ENCODE results near the gene TRIL. TPM values are rescaled to one million over a fixed set of nuclear protein-coding genes. Genes with fewer than 3 reads are reported as not detected.

The TRIL gene
- total and polyA plus RNA-seq, 2 of the 13 experiments (the other 11 are each of a cell fraction or from before 2014, with no cell fraction given) = 0.18 to 0.40 TPM

DNA sequence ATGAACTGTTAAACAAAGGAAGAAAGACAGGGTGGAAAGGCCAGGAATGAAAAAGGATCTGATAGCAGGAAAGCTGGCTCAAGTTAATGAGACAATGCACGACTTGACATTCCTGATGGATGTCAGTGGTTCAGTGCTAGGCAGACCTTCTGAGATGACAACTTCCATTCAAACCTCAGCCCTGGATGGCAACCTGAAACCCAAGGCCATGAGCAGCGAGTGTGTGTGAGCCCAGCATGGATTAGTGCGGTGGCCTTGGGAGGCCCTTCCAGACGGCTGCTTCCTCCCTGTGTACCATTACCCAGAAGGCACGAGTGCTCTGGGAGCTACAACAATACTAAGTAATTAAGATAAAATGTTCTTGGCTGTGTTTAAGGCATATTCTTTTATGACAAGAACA, 18.8 kb downstream of the TRIL start (continued):
- TF ChIP-seq, protein P1, sequence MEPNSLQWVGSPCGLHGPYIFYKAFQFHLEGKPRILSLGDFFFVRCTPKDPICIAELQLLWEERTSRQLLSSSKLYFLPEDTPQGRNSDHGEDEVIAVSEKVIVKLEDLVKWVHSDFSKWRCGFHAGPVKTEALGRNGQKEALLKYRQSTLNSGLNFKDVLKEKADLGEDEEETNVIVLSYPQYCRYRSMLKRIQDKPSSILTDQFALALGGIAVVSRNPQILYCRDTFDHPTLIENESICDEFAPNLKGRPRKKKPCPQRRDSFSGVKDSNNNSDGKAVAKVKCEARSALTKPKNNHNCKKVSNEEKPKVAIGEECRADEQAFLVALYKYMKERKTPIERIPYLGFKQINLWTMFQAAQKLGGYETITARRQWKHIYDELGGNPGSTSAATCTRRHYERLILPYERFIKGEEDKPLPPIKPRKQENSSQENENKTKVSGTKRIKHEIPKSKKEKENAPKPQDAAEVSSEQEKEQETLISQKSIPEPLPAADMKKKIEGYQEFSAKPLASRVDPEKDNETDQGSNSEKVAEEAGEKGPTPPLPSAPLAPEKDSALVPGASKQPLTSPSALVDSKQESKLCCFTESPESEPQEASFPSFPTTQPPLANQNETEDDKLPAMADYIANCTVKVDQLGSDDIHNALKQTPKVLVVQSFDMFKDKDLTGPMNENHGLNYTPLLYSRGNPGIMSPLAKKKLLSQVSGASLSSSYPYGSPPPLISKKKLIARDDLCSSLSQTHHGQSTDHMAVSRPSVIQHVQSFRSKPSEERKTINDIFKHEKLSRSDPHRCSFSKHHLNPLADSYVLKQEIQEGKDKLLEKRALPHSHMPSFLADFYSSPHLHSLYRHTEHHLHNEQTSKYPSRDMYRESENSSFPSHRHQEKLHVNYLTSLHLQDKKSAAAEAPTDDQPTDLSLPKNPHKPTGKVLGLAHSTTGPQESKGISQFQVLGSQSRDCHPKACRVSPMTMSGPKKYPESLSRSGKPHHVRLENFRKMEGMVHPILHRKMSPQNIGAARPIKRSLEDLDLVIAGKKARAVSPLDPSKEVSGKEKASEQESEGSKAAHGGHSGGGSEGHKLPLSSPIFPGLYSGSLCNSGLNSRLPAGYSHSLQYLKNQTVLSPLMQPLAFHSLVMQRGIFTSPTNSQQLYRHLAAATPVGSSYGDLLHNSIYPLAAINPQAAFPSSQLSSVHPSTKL (CRISPR knock-in tag; IDR thresholded peaks at IDR 0.05) = peak; percentile 42; the same call in 1 of the 2 replicates
- TF ChIP-seq, protein P2, sequence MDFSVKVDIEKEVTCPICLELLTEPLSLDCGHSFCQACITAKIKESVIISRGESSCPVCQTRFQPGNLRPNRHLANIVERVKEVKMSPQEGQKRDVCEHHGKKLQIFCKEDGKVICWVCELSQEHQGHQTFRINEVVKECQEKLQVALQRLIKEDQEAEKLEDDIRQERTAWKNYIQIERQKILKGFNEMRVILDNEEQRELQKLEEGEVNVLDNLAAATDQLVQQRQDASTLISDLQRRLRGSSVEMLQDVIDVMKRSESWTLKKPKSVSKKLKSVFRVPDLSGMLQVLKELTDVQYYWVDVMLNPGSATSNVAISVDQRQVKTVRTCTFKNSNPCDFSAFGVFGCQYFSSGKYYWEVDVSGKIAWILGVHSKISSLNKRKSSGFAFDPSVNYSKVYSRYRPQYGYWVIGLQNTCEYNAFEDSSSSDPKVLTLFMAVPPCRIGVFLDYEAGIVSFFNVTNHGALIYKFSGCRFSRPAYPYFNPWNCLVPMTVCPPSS (IDR thresholded peaks at IDR 0.05) = no peak
- TF ChIP-seq MEIS1 (CRISPR knock-in tag; IDR thresholded peaks at IDR 0.05; ENCODE audit: borderline replicate concordance) (no peak), BCL6 (CRISPR knock-in tag; IDR thresholded peaks at IDR 0.05) (no peak), SAP130 (CRISPR knock-in tag; IDR thresholded peaks at IDR 0.05; ENCODE audit: low read depth) (peak; percentile 19; the same call in 1 of the 2 replicates), ZNF205 (CRISPR knock-in tag; IDR thresholded peaks at IDR 0.05) (0 out of 2 replicates have a peak, but pooled peaks have one; percentile 60), PPARG (CRISPR knock-in tag; conservative IDR thresholded peaks at IDR 0.05) (no peak), GATAD2A (CRISPR knock-in tag; IDR thresholded peaks at IDR 0.05) (0 out of 2 replicates have a peak, but pooled peaks have one; percentile 14), HIVEP1 (CRISPR knock-in tag; IDR thresholded peaks at IDR 0.05) (no peak), ZFY (CRISPR knock-in tag; IDR thresholded peaks at IDR 0.05) (no peak), SIX4 (CRISPR knock-in tag; IDR thresholded peaks at IDR 0.05) (peak; percentile 65; the same call in 1 of the 2 replicates), ZNF329 (CRISPR knock-in tag; IDR thresholded peaks at IDR 0.05; ENCODE audit: low read depth) (no peak), ZNF260 (CRISPR knock-in tag; IDR thresholded peaks at IDR 0.05; ENCODE audit: borderline replicate concordance, low read depth) (no peak), ELF3 (CRISPR knock-in tag; IDR thresholded peaks at IDR 0.05) (0 out of 2 replicates have a peak, but pooled peaks have one; percentile 14)

Measured in HepG2 (cell line).